MM.1S (cell line): ENCODE results near the gene LRRC49.

Source experiments
- DNase-seq: peaks from one replicate; pipeline ENCODE4 v3.0.0-alpha.2; 2015
- H2AFZ ChIP-seq: fragments of 300-600 bp; sonication (generic); 2 replicates; pipeline ENCODE4 v1.6.0; 2016; ENCODE audit warnings: antibody characterized with exemption, low read length
- H3F3A ChIP-seq: fragments of 300-600 bp; sonication (generic); 2 replicates; pipeline ENCODE4 v1.6.1; 2016; ENCODE audit warnings: mild to moderate bottlenecking, antibody characterized with exemption, low read length, moderate library complexity, mixed read lengths; ENCODE audit not compliant: insufficient read depth
- H3K27ac ChIP-seq: fragments of 300-600 bp; sonication (generic); 2 replicates; pipeline ENCODE4 v1.5.1; 2016; ENCODE audit warnings: mild to moderate bottlenecking, low read length
- H3K27me3 ChIP-seq: fragments of 300-600 bp; sonication (generic); replicated peaks from 2 replicates; pipeline ENCODE4 v1.6.0; 2016; ENCODE audit warnings: low read length; ENCODE audit not compliant: insufficient read depth
- H3K36me3 ChIP-seq: fragments of 300-600 bp; sonication (generic); replicated peaks from 2 replicates; pipeline ENCODE4 v1.6.1; 2016; ENCODE audit warnings: mild to moderate bottlenecking, low read length, mixed read lengths; ENCODE audit not compliant: insufficient read depth
- H3K4me1 ChIP-seq: fragments of 300-600 bp; sonication (generic); 2 replicates; pipeline ENCODE4 v1.6.1; 2016; ENCODE audit warnings: low read length, mixed read lengths
- H3K4me2 ChIP-seq: fragments of 300-600 bp; sonication (generic); 2 replicates; pipeline ENCODE4 v1.6.0; 2016; ENCODE audit warnings: low read depth, low read length
- H3K4me3 ChIP-seq: fragments of 300-600 bp; sonication (generic); 2 replicates; pipeline ENCODE4 v1.5.1; 2016; ENCODE audit warnings: low read length, mixed read lengths
- H3K79me2 ChIP-seq: fragments of 300-600 bp; sonication (generic); 2 replicates; pipeline ENCODE4 v1.6.1; 2016; ENCODE audit warnings: mixed run types, low read length, mixed read lengths
- H3K9ac ChIP-seq: fragments of 300-600 bp; sonication (generic); 2 replicates; pipeline ENCODE4 v1.6.1; 2016; ENCODE audit warnings: low read length, mixed read lengths
- H3K9me2 ChIP-seq: fragments of 300-600 bp; sonication (generic); replicated peaks from 2 replicates; pipeline ENCODE4 v1.6.1; 2016; ENCODE audit warnings: mild to moderate bottlenecking, low read length, mixed read lengths; ENCODE audit not compliant: insufficient read depth
- H3K9me3 ChIP-seq: fragments of 300-600 bp; sonication (generic); replicated peaks from 2 replicates; pipeline ENCODE4 v1.6.1; 2016; ENCODE audit warnings: mild to moderate bottlenecking, low read length, mixed read lengths; ENCODE audit not compliant: insufficient read depth
- H4K20me1 ChIP-seq: fragments of 300-600 bp; sonication (generic); 2 replicates; pipeline ENCODE4 v1.6.1; 2016; ENCODE audit warnings: mild to moderate bottlenecking, low read length, moderate library complexity, mixed read lengths; ENCODE audit not compliant: insufficient read depth
- CTCF ChIP-seq: fragments of 300-600 bp; sonication (generic); IDR thresholded peaks from 2 replicates; pipeline ENCODE4 v1.5.1; 2016; ENCODE audit warnings: antibody characterized with exemption, low read length, mixed read lengths
- EZH2 ChIP-seq: fragments of 300-600 bp; sonication (generic); optimal IDR thresholded peaks from 2 replicates; pipeline ENCODE3; 2017; ENCODE audit warnings: low read depth, mild to moderate bottlenecking, antibody characterized with exemption, low read length, mixed read lengths
- EZH2phosphoT487 ChIP-seq: fragments of 300-600 bp; sonication (generic); IDR thresholded peaks from 2 replicates; pipeline ENCODE4 v1.6.1; 2018; ENCODE audit warnings: antibody characterized with exemption, low read length

LRRC49 gene

GRCh38 chr15:70947351-70948335 lies 55.0 kb downstream of the LRRC49 start:
- H4K20me1 ChIP-seq: no peaks in the 10 kb centered on the region
- TF ChIP-seq CTCF: no peak
- no peak for TF ChIP-seq EZH2phosphoT487
- TF ChIP-seq EZH2: no peak
- no peak overlapping the region for H3K27ac ChIP-seq
- H3K9me3 ChIP-seq: no peaks in the 10 kb centered on the region
- H3K4me2 ChIP-seq: no peak overlapping the region
- no peaks in the 10 kb centered on the region for H3K27me3 ChIP-seq
- H2AFZ ChIP-seq: no peak overlapping the region
- no peaks in the 10 kb centered on the region for H3K4me1 ChIP-seq
- H3K79me2 ChIP-seq: no peaks in the 10 kb centered on the region
- H3K9me2 ChIP-seq: no peaks in the 10 kb centered on the region
- no peaks in the 10 kb centered on the region for H3K36me3 ChIP-seq
- DNase-seq: no peak
- H3F3A ChIP-seq: no peaks in the 10 kb centered on the region
- no peak overlapping the region for H3K4me3 ChIP-seq
- H3K9ac ChIP-seq: no peak overlapping the region

GRCh38 chr15:70950953-70951352 lies 58.3 kb downstream of the LRRC49 start:
- no peaks in the 10 kb centered on the region for H3K27me3 ChIP-seq
- TF ChIP-seq EZH2phosphoT487: no peak
- no peak for TF ChIP-seq CTCF
- no peak for TF ChIP-seq EZH2
- no peaks in the 10 kb centered on the region for H3K9me2 ChIP-seq
- H4K20me1 ChIP-seq: no peaks in the 10 kb centered on the region
- no peaks in the 10 kb centered on the region for H3F3A ChIP-seq
- H3K9ac ChIP-seq: no peak overlapping the region
- no peaks in the 10 kb centered on the region for H3K79me2 ChIP-seq
- H3K36me3 ChIP-seq: no peaks in the 10 kb centered on the region
- no peak overlapping the region for H3K27ac ChIP-seq
- no peak overlapping the region for H3K4me3 ChIP-seq
- H3K9me3 ChIP-seq: no peaks in the 10 kb centered on the region
- no peaks in the 10 kb centered on the region for H3K4me1 ChIP-seq
- DNase-seq: no peak
- H2AFZ ChIP-seq: no peak overlapping the region
- no peak overlapping the region for H3K4me2 ChIP-seq

- Histone ChIP-seq H3K4me3 (no peak overlapping the region), H3K79me2 (no peaks in the 10 kb centered on the region), H3K9ac (no peak overlapping the region), H3K27ac (no peak overlapping the region), H3K9me3 (no peaks in the 10 kb centered on the region), H3K9me2 (no peaks in the 10 kb centered on the region), H3K36me3 (no peaks in the 10 kb centered on the region), H4K20me1 (no peaks in the 10 kb centered on the region), H3K4me2 (no peak overlapping the region), H3K27me3 (no peaks in the 10 kb centered on the region), H2AFZ (no peak overlapping the region), H3F3A (no peaks in the 10 kb centered on the region), H3K4me1 (no peaks in the 10 kb centered on the region)
- TF ChIP-seq CTCF (no peak), EZH2 (no peak), EZH2phosphoT487 (no peak)
- DNase-seq: no peak
Measured at GRCh38 chr15:70954171-70954570, 61.5 kb downstream of the LRRC49 start.
